Common myeloid progenitor, CD34-positive (primary cell): Measurements from ENCODE around the gene ZNF565.

Source experiments
- CTCF ChIA-PET: fragments of 350-600 bp; sonication (Branson Sonifier 250); formaldehyde crosslinking; loops from one replicate; lab custom pipeline; 2021; ENCODE audit warnings: antibody characterized with exemption; lab: Charles Lee
- POLR2A ChIA-PET: fragments of 350-600 bp; sonication (Branson Sonifier 250); formaldehyde crosslinking; loops from one replicate; lab custom pipeline; 2021; ENCODE audit warnings: antibody characterized with exemption; lab: Charles Lee
- DNase-seq, 3 donors: peaks; one replicate each; pipeline versions ENCODE4 v3.0.0 to v3.0.0-alpha.2; 2013
- H3K27ac ChIP-seq, 2 experiments: 1 replicate in 1 of 2; 2 replicates in 1 of 2; pipeline ENCODE4 v1.7.0; 2013; ENCODE audit warnings: inconsistent platforms in 2 of 2, low read length in 2 of 2, mild to moderate bottlenecking in 2 of 2, low read depth in 1 of 2, moderate library complexity in 1 of 2; ENCODE audit not compliant: severe bottlenecking in 2 of 2, insufficient read depth in 1 of 2, poor library complexity in 1 of 2
- H3K27me3 ChIP-seq, 5 experiments: replicated peaks in 2 of 5; 1 replicate in 3 of 5; 2 replicates in 2 of 5; pipeline versions ENCODE4 v1.6.1 to v1.7.0; 2013; ENCODE audit warnings: low read length in 4 of 5, mild to moderate bottlenecking in 2 of 5, moderate library complexity in 2 of 5, inconsistent platforms in 1 of 5; ENCODE audit not compliant: insufficient read depth in 5 of 5, control insufficient read depth in 4 of 5
- H3K36me3 ChIP-seq, 4 experiments: 1 replicate in 2 of 4; 2 replicates in 2 of 4; pipeline versions ENCODE4 v1.6.1 to v1.7.0; 2013; ENCODE audit warnings: low read length in 3 of 4, control low read depth in 1 of 4, mild to moderate bottlenecking in 1 of 4; ENCODE audit not compliant: control insufficient read depth in 4 of 4, insufficient read depth in 4 of 4
- H3K4me1 ChIP-seq, 4 experiments: 1 replicate in 3 of 4; 2 replicates in 1 of 4; pipeline versions ENCODE4 v1.6.1 to v1.7.1; 2013; ENCODE audit warnings: low read length in 3 of 4, mild to moderate bottlenecking in 3 of 4, control low read depth in 1 of 4, inconsistent platforms in 1 of 4, moderate library complexity in 1 of 4; ENCODE audit not compliant: control insufficient read depth in 4 of 4, insufficient read depth in 4 of 4; ENCODE audit errors: control extremely low read depth in 1 of 4
- H3K4me3 ChIP-seq, 7 experiments: 1 replicate in 4 of 7; 2 replicates in 3 of 7; pipeline versions ENCODE4 v1.5.1 to v1.7.0; 2013; ENCODE audit warnings: mild to moderate bottlenecking in 7 of 7, low read length in 6 of 7, moderate library complexity in 6 of 7, inconsistent platforms in 2 of 7, low read depth in 2 of 7, control low read depth in 1 of 7; ENCODE audit not compliant: insufficient read depth in 4 of 7, control insufficient read depth in 1 of 7; ENCODE audit errors: extremely low read depth in 1 of 7
- H3K9me3 ChIP-seq, 5 experiments: 1 replicate in 4 of 5; 2 replicates in 1 of 5; pipeline versions ENCODE4 v1.6.1 to v1.7.1; 2013; ENCODE audit warnings: low read length in 4 of 5, mild to moderate bottlenecking in 2 of 5, inconsistent platforms in 1 of 5, low read depth in 1 of 5, moderate library complexity in 1 of 5; ENCODE audit not compliant: control insufficient read depth in 4 of 5, insufficient read depth in 2 of 5; ENCODE audit errors: control extremely low read depth in 1 of 5
- WGBS: methylation state at CpG from one replicate; pipeline ENCODE4 v1.1.5; 2013; ENCODE audit not compliant: insufficient coverage; 5-methylcytosine and 5-hydroxymethylcytosine counted together

ZNF565 gene

DNA sequence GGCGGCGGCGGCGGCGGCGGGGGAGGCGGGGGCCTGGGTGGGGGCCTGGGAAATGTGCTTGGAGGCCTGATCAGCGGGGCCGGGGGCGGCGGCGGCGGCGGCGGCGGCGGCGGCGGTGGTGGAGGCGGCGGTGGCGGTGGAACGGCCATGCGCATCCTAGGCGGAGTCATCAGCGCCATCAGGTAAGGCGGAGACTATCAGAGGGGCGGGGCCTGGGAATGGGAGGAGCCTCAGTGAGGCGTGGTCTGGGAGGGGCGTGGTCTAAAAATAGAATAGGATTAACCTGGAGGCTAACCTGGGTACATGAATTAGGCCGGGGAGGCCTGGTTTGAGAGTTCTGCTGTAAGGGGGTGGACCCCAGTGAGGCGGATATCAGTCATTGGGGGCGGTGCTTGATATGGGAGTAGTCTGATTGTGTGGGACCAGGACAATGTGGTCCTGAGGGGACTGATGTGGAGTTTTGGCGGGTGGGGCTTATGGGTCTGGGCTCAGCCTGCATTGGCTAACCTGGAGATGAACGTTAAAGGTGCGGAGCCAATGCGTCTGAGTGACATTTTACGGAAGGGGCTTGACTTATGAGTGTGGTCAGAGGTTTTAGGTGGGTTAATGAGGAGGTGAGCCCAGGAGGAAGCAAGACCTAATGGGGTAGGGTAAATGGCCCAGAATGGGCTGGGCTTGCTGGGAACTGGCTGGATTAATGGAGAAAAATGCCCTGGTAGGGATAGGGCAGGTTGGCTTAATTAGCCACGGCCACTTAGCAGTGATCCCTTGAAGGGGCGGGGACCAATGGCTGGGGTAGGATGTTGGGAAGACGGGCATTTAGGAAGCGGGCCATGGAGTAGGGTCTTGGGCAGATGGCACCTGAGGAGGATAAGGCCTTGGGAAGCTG lies 73.2 kb downstream of the ZNF565 start:
- WGBS, result 41% methylated on average over 23 of the region's 42 CpGs
- Histone ChIP-seq H3K36me3 (peaks cover 15 to 39% (median 30%) of the 10 kb centered on the region in 4 experiments), H3K4me3 (peak overlapping the region; percentile 94 to 100 (median 99)), H3K27me3 (no peaks in the 10 kb centered on the region), H3K4me1 (peaks cover 0 to 19% (median 13%) of the 10 kb centered on the region in 4 experiments), H3K27ac (no peak overlapping the region), H3K9me3 (no peaks in the 10 kb centered on the region)
- ChIA-PET POLR2A (interaction anchor here (0.7 kb wide), 1 partner anchor 27 kb away, joined by 3 read pairs; no protein-coding TSS in a partner anchor), CTCF (no interaction called here)
- DNase-seq, result peak; percentile 87 to 92 (median 92)

DNA sequence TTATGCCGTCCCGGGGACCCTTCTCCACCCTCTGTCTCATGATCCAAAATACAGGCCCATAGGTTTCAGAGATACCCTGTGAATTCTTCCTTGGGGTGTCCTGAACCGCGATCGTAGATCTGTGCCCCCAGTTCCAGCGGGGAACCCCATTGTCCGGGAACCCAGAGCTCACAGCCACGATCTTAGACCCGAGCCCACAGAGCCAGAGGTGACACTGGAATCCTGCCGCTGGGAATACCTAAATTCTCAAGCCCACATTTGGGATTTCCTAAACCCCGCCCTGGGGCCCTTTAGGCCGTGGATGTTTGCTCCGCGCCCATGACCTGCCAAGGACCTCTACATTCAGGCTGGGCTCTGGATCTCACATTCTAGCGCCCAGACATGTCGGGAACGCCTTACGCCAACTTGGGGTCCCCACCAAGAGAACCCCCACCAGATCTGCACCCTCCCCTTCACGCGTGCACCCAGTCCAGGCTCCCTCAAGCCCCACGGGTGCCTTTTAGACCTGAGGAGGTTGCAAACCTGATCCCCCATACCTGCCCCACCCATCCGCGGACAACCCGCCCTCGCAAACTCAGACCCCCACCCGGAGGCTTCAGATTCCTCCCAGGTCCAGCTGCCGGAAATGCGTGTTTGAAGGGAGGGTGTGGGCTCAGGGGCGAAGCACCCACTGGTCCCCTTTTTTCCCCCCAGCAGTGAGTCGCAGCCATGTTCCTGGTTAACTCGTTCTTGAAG lies 74.0 kb downstream of the ZNF565 start:
- WGBS, result 0% methylated on average over 17 of the region's 31 CpGs
- Histone ChIP-seq H3K36me3 (peaks cover 8 to 31% (median 22%) of the 10 kb centered on the region in 4 experiments), H3K4me1 (peaks cover 0 to 19% (median 13%) of the 10 kb centered on the region in 4 experiments), H3K4me3 (peak overlapping the region; percentile 94 to 100 (median 99)), H3K27ac (peak overlapping the region; percentile 90 to 96), H3K9me3 (no peaks in the 10 kb centered on the region), H3K27me3 (no peaks in the 10 kb centered on the region)
- ChIA-PET POLR2A (interaction anchor here (0.7 to 1.7 kb wide), 3 partner anchors 12 to 28 kb away, joined by 3 to 6 read pairs (median 4); partner anchors contain the start of gene POLR2I), CTCF (interaction anchor here (0.6 to 1.5 kb wide), 4 partner anchors 11 to 22 kb away, joined by 3 to 5 read pairs (median 4); no protein-coding TSS in a partner anchor)
- DNase-seq, result peak in 2 of 3 donors; percentile 77 to 81

DNA sequence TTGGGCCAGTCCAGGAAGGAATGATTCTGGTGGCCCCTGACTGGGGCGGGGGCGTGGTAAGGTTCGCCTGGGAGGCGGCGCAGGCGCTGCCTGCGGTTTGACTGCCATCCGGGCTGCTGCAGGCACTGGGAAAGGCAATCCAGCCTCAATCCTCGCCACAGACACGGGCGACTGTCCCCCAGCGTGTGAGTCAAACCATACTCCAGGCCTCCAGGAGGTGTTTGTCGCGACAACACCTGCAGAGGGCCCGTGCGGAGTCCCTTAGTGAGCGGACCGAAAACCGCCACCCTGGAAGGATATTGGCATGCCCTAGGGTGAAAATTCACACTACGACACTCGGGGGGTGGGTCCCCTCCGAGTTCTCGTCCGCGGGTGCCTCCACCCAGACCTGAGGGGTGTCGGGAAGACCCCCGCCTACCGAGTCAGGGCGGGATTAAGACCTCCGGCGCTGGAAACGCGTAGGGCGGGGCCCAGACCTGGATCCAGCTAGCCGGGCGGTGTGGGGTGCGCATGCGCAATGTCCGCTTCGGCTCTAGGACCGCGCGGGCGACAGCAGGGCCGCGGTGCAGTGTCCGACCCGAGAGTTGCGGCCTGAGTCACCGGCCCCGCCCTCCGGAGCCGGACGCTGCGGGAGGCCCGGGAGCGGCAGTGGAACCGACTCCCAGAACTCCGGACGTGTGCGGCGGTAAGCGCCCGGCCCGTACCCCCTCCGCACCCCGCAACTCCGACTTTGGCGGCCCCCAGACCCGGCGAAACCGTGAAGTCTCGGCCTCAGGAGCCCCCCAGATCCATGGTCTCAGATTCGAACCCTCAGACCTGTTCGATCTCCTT lies 74.8 kb downstream of the ZNF565 start, which contains the start of gene CAPNS1:
Gene CAPNS1 (plus strand): TSS at position 594 of the 831 bp plus-strand sequence. CDS start 946 bp downstream, outside the sequence.
- no peaks in the 10 kb centered on the region for H3K9me3 ChIP-seq
- DNase-seq, result peak; percentile 96 to 97 (median 96)
- ChIA-PET POLR2A (interaction anchor here (1.2 to 1.7 kb wide), 2 partner anchors 11 to 25 kb away, joined by 4 to 6 read pairs; partner anchors contain the start of gene POLR2I), CTCF (interaction anchor here (0.7 to 1.5 kb wide), 4 partner anchors 12 to 86 kb away, joined by 3 to 5 read pairs (median 3); partner anchors contain the start of gene THAP8)
- H3K27me3 ChIP-seq, result no peaks in the 10 kb centered on the region
- peaks cover 0 to 19% (median 13%) of the 10 kb centered on the region in 4 experiments for H3K4me1 ChIP-seq
- H3K27ac ChIP-seq, result peak within 1 kb of the TSS; percentile 90 to 96
- WGBS, result under 1% methylated on average over 74 of the region's 75 CpGs
- H3K36me3 ChIP-seq, result peaks cover 6 to 23% (median 17%) of the 10 kb centered on the region in 4 experiments
- H3K4me3 ChIP-seq, result peak within 1 kb of the TSS; percentile 94 to 100 (median 99)

DNA sequence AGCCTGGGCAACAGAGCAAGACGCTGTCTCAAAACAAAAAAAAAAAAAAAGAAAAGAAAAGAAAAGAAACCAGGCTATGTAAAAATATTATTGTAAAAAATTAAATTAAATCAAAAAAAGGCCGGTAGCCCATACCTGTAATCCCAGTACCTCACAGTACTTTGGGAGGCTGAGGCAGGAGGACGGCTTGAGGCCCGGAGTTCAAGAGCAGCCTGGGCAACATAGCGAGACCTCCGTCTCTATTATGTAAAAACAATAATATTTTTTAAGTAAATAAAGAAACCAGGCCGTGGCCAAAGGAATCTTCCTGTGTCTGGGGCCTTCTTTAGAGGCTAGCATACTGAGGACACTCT lies 75.4 kb downstream of the ZNF565 start:
- no CpG with 5 or more reads among the region's 7 CpGs for WGBS
- H3K27ac ChIP-seq, result peak overlapping the region; percentile 66 to 96
- no peak for DNase-seq
- ChIA-PET POLR2A (interaction anchor here (0.6 to 1.7 kb wide), 3 partner anchors 11 to 25 kb away, joined by 4 to 6 read pairs (median 4); partner anchors contain the start of gene POLR2I), CTCF (interaction anchor here (0.7 to 1.5 kb wide), 3 partner anchors 11 to 85 kb away, joined by 3 to 9 read pairs (median 5); partner anchors contain the start of gene THAP8)
- peaks cover 3 to 18% (median 11%) of the 10 kb centered on the region in 4 experiments for H3K36me3 ChIP-seq
- no peaks in the 10 kb centered on the region for H3K9me3 ChIP-seq
- no peaks in the 10 kb centered on the region for H3K27me3 ChIP-seq
- peak overlapping the region; percentile 94 to 100 (median 99) for H3K4me3 ChIP-seq
- H3K4me1 ChIP-seq, result peaks cover 0 to 19% (median 13%) of the 10 kb centered on the region in 4 experiments

DNA sequence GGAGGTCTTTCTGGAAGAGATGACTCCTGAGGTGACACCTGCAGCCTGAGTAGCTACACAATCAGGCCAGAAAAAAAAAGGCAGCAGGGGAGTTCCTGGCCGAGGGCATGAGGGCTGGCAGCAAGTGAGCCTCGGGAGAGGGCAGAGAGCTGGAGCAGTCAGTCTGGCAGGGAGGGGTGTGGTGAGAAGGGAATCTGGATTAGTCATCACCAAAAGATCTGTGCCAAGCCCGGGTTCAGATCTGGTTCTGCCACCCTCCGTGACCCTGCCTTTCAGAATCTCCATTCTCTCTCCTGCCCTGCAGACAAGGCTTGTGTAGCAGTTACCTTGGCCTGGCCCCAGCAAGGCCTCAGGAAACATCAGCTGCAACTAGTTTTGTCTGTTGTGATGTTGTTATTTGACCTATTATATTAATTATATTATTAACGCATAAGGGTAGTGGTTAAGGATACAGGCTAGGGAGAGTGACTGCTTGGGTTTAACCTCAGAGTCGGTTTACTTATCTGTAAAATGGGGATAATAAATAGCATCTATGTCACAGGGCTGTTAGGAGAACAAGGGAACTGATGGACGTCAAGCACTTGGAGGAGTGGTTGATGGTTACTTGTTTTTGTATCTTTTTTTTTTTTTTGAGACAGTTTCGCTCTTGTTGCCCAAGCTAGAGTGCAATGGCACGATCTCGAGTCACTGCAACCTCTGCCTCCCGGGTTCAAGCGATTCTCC lies 77.3 kb downstream of the ZNF565 start:
- Histone ChIP-seq H3K27me3 (no peaks in the 10 kb centered on the region), H3K4me3 (no peak overlapping the region), H3K4me1 (peaks cover 0 to 19% (median 13%) of the 10 kb centered on the region in 4 experiments), H3K9me3 (no peaks in the 10 kb centered on the region), H3K27ac (no peak overlapping the region), H3K36me3 (peaks cover 0 to 5% (median under 1%) of the 10 kb centered on the region in 4 experiments)
- 79% methylated on average over 4 of the region's 12 CpGs for WGBS
- ChIA-PET POLR2A (no interaction called here), CTCF (interaction anchor here (2.1 to 2.4 kb wide), 2 partner anchors 9 to 33 kb away, joined by 8 read pairs; no protein-coding TSS in a partner anchor)
- peak in 2 of 3 donors; percentile 22 to 36 for DNase-seq
